ENCODE data around the gene KCNV2. TPM values are rescaled to one million over a fixed set of nuclear protein-coding genes. Genes with fewer than 3 reads are reported as not detected.

KCNV2 gene
- total and polyA plus RNA-seq, 2 donors (not counting 1 experiment from before 2014, with no cell fraction given), result not detected

DNA sequence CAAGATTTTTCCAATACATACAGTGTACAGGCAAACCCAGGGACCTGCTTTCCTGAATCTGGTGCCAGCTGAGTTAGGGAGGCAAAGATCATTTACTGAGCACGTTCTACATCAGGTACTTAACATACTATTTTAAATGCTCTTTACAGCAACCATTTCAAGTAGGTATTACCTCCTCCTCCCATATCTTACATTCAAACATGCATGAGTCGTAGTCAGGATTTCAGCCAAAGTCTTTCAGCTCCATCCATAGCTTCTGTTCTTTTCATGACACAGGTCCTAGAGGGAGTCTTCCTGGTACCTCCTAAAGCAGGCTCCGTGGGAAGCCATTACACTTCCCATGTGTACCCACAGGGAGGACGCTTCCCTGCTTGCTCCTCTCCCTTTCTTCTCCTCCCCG is 11.7 kb downstream of the KCNV2 start:
- Histone ChIP-seq H3K4me3 (replicated peaks in 1 of 4; ENCODE audit: control extremely low read depth in 1 of 4, insufficient read depth in 1 of 4, low read depth in 3 of 4, low read length in 4 of 4) (no peak overlapping the region), H3K27me3 (ENCODE audit: control insufficient read depth, insufficient read depth, low read length) (no peaks in the 10 kb centered on the region), H3K36me3 (ENCODE audit: control insufficient read depth, insufficient read depth, low read length) (no peaks in the 10 kb centered on the region), H3K27ac (ENCODE audit: insufficient read depth, low read length) (no peak overlapping the region), H3K9ac (ENCODE audit: insufficient read depth, low read length) (no peak overlapping the region), H3K4me1 (ENCODE audit: control insufficient read depth, extremely low read depth, insufficient read depth, low read length) (peaks cover 2% of the 10 kb centered on the region), H2AFZ (ENCODE audit: low read length) (no peak overlapping the region), H3K9me3 (ENCODE audit: control insufficient read depth, insufficient read depth, low read depth, low read length) (no peaks in the 10 kb centered on the region), H3K79me2 (ENCODE audit: control insufficient read depth, insufficient read depth, low read length) (no peaks in the 10 kb centered on the region), H3K4me2 (ENCODE audit: extremely low read depth, insufficient read depth, low read length) (no peak overlapping the region), H4K20me1 (ENCODE audit: control insufficient read depth, extremely low read depth, insufficient read depth, low read length) (no peaks in the 10 kb centered on the region)
- TF ChIP-seq, protein P1, sequence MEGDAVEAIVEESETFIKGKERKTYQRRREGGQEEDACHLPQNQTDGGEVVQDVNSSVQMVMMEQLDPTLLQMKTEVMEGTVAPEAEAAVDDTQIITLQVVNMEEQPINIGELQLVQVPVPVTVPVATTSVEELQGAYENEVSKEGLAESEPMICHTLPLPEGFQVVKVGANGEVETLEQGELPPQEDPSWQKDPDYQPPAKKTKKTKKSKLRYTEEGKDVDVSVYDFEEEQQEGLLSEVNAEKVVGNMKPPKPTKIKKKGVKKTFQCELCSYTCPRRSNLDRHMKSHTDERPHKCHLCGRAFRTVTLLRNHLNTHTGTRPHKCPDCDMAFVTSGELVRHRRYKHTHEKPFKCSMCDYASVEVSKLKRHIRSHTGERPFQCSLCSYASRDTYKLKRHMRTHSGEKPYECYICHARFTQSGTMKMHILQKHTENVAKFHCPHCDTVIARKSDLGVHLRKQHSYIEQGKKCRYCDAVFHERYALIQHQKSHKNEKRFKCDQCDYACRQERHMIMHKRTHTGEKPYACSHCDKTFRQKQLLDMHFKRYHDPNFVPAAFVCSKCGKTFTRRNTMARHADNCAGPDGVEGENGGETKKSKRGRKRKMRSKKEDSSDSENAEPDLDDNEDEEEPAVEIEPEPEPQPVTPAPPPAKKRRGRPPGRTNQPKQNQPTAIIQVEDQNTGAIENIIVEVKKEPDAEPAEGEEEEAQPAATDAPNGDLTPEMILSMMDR (conservative IDR thresholded peaks at IDR 0.05 in 1 of 2, IDR thresholded peaks at IDR 0.05 in 1 of 2; ENCODE audit: low read depth in 1 of 2, low read length in 2 of 2), result no peak
- no peak for TF ChIP-seq EZH2 (IDR thresholded peaks at IDR 0.05; ENCODE audit: low read length, missing control alignments)
- DNase-seq (ENCODE audit: low read depth in 2 of 2), result peak; percentile 33 to 47

GRCh38 chr9:2729721-2730120 is 12.4 kb downstream of the KCNV2 start:
- no peak for TF ChIP-seq EZH2 (IDR thresholded peaks at IDR 0.05; ENCODE audit: low read length, missing control alignments)
- TF ChIP-seq, protein P1 (conservative IDR thresholded peaks at IDR 0.05 in 1 of 2, IDR thresholded peaks at IDR 0.05 in 1 of 2; ENCODE audit: low read depth in 1 of 2, low read length in 2 of 2), result no peak
- Histone ChIP-seq H3K27ac (ENCODE audit: insufficient read depth, low read length) (no peak overlapping the region), H4K20me1 (ENCODE audit: control insufficient read depth, extremely low read depth, insufficient read depth, low read length) (no peaks in the 10 kb centered on the region), H3K36me3 (ENCODE audit: control insufficient read depth, insufficient read depth, low read length) (no peaks in the 10 kb centered on the region), H3K4me2 (ENCODE audit: extremely low read depth, insufficient read depth, low read length) (no peak overlapping the region), H2AFZ (ENCODE audit: low read length) (no peak overlapping the region), H3K79me2 (ENCODE audit: control insufficient read depth, insufficient read depth, low read length) (no peaks in the 10 kb centered on the region), H3K4me1 (ENCODE audit: control insufficient read depth, extremely low read depth, insufficient read depth, low read length) (peaks cover 2% of the 10 kb centered on the region), H3K4me3 (replicated peaks in 1 of 4; ENCODE audit: control extremely low read depth in 1 of 4, insufficient read depth in 1 of 4, low read depth in 3 of 4, low read length in 4 of 4) (no peak overlapping the region), H3K9ac (ENCODE audit: insufficient read depth, low read length) (no peak overlapping the region), H3K9me3 (ENCODE audit: control insufficient read depth, insufficient read depth, low read depth, low read length) (no peaks in the 10 kb centered on the region), H3K27me3 (ENCODE audit: control insufficient read depth, insufficient read depth, low read length) (no peaks in the 10 kb centered on the region)
- DNase-seq (ENCODE audit: low read depth in 2 of 2), result peak in 1 of 2 donors; percentile 18

GRCh38 chr9:2730971-2731370 is 13.7 kb downstream of the KCNV2 start:
- Histone ChIP-seq H3K9me3 (ENCODE audit: control insufficient read depth, insufficient read depth, low read depth, low read length) (no peaks in the 10 kb centered on the region), H3K36me3 (ENCODE audit: control insufficient read depth, insufficient read depth, low read length) (no peaks in the 10 kb centered on the region), H3K4me3 (replicated peaks in 1 of 4; ENCODE audit: control extremely low read depth in 1 of 4, insufficient read depth in 1 of 4, low read depth in 3 of 4, low read length in 4 of 4) (no peak overlapping the region)

More at GRCh38 chr9:2730971-2731370, 13.7 kb downstream of the KCNV2 start:
- H3K4me1 ChIP-seq (ENCODE audit: control insufficient read depth, extremely low read depth, insufficient read depth, low read length), result peaks cover 2% of the 10 kb centered on the region
- H3K27me3 ChIP-seq (ENCODE audit: control insufficient read depth, insufficient read depth, low read length), result no peaks in the 10 kb centered on the region
- no peak for DNase-seq (ENCODE audit: low read depth in 2 of 2)
- TF ChIP-seq, protein P1 (conservative IDR thresholded peaks at IDR 0.05 in 1 of 2, IDR thresholded peaks at IDR 0.05 in 1 of 2; ENCODE audit: low read depth in 1 of 2, low read length in 2 of 2), result no peak
- TF ChIP-seq EZH2 (IDR thresholded peaks at IDR 0.05; ENCODE audit: low read length, missing control alignments), result no peak
- H3K9ac ChIP-seq (ENCODE audit: insufficient read depth, low read length), result no peak overlapping the region
- no peak overlapping the region for H3K4me2 ChIP-seq (ENCODE audit: extremely low read depth, insufficient read depth, low read length)
- no peaks in the 10 kb centered on the region for H3K79me2 ChIP-seq (ENCODE audit: control insufficient read depth, insufficient read depth, low read length)
- no peaks in the 10 kb centered on the region for H4K20me1 ChIP-seq (ENCODE audit: control insufficient read depth, extremely low read depth, insufficient read depth, low read length)
- no peak overlapping the region for H3K27ac ChIP-seq (ENCODE audit: insufficient read depth, low read length)
- H2AFZ ChIP-seq (ENCODE audit: low read length), result no peak overlapping the region
